Mesendoderm (in vitro differentiated cells): ENCODE measurements around the gene WNT4.

Experiments
- DNase-seq: peaks from one replicate; pipeline ENCODE4 v3.0.0; 2013
- H2AK5ac ChIP-seq: 2 replicates; pipeline ENCODE4 v1.6.1; 2013; ENCODE audit warnings: low read length, inconsistent platforms
- H2BK120ac ChIP-seq: 2 replicates; pipeline ENCODE4 v1.6.1; 2013; ENCODE audit warnings: low read depth, mild to moderate bottlenecking, low read length, moderate library complexity, mixed read lengths
- H2BK15ac ChIP-seq: replicated peaks from 2 replicates; pipeline ENCODE4 v1.6.1; 2013; ENCODE audit warnings: low read depth, mild to moderate bottlenecking, moderate library complexity
- H2BK5ac ChIP-seq: 2 replicates; pipeline ENCODE4 v1.6.1; 2013; ENCODE audit warnings: low read length, inconsistent platforms
- H3K18ac ChIP-seq: 2 replicates; pipeline ENCODE4 v1.6.1; 2013; ENCODE audit warnings: mild to moderate bottlenecking, low read length, mixed read lengths
- H3K23ac ChIP-seq: one replicate; pipeline ENCODE4 v1.6.1; 2013; ENCODE audit warnings: low read length
- H3K27ac ChIP-seq: 2 replicates; pipeline ENCODE4 v1.5.1; 2013; ENCODE audit warnings: low read depth, mild to moderate bottlenecking, inconsistent platforms, low read length, moderate library complexity
- H3K27me3 ChIP-seq: 2 replicates; pipeline ENCODE4 v1.6.1; 2013; ENCODE audit warnings: low read length, control low read depth, mild to moderate bottlenecking, inconsistent platforms; ENCODE audit not compliant: insufficient read depth, poor library complexity
- H3K36me3 ChIP-seq: 2 replicates; pipeline ENCODE4 v1.6.1; 2013; ENCODE audit warnings: low read length, inconsistent platforms; ENCODE audit not compliant: control insufficient read depth, insufficient read depth
- H3K4ac ChIP-seq: one replicate; pipeline ENCODE4 v1.6.1; 2013; ENCODE audit warnings: low read depth, mild to moderate bottlenecking, low read length, moderate library complexity
- H3K4me1 ChIP-seq: 2 replicates; pipeline ENCODE4 v1.6.1; 2013; ENCODE audit warnings: low read depth, low read length, inconsistent platforms; ENCODE audit not compliant: control insufficient read depth
- H3K4me2 ChIP-seq: 2 replicates; pipeline ENCODE4 v1.6.1; 2013; ENCODE audit warnings: low read length
- H3K4me3 ChIP-seq: 2 replicates; pipeline ENCODE4 v1.5.1; 2013; ENCODE audit warnings: mild to moderate bottlenecking, low read length
- H3K56ac ChIP-seq: one replicate; pipeline ENCODE4 v1.6.1; 2013; ENCODE audit warnings: low read length
- H3K79me1 ChIP-seq: 2 replicates; pipeline ENCODE4 v1.6.1; 2013; ENCODE audit warnings: low read length, inconsistent platforms
- H3K79me2 ChIP-seq: 2 replicates; pipeline ENCODE4 v1.6.1; 2013; ENCODE audit warnings: mild to moderate bottlenecking, low read length; ENCODE audit not compliant: control insufficient read depth, insufficient read depth
- H3K9ac ChIP-seq: 2 replicates; pipeline ENCODE4 v1.6.1; 2013; ENCODE audit warnings: low read length, inconsistent platforms
- H4K5ac ChIP-seq: one replicate; pipeline ENCODE4 v1.6.1; 2013; ENCODE audit warnings: low read length
- H4K8ac ChIP-seq: one replicate; pipeline ENCODE4 v1.6.1; 2013; ENCODE audit warnings: low read depth, mild to moderate bottlenecking, control low read depth, low read length, moderate library complexity
- WGBS: extraction: QIAGEN DNeasy Blood & Tissue Kit; methylation state at CpG from one replicate; pipeline ENCODE4 v1.1.7; 2013; ENCODE audit warnings: low lambda C conversion rate, missing lambda C conversion rate; ENCODE audit not compliant: insufficient coverage; ENCODE audit errors: extremely low coverage; 5-methylcytosine and 5-hydroxymethylcytosine counted together

Gene WNT4

DNA sequence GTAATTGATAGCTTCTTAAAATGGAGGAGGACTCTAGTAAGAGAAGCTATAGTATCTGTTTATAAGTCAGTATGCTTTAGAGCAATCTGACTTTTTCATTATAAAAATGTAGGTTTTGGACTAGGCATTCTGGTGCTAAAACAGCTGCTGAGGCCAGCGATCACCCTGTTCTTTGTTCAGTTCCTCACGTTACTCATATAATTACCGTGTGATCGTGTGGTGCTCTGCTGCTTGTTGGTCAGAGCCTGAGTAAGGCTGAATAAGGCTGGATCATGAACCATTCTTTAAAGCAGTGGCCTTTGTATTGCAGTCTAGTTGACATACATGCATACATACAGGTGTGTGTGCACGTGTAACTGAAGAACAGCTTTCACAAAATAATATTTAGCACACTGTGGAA is 65.2 kb downstream of the WNT4 start:
- no peak overlapping the region for H3K23ac ChIP-seq
- no peak overlapping the region for H2BK5ac ChIP-seq
- H3K4me3 ChIP-seq = no peak overlapping the region
- H4K5ac ChIP-seq = no peak overlapping the region
- no peak overlapping the region for H2AK5ac ChIP-seq
- peaks cover 50% of the 10 kb centered on the region for H3K79me2 ChIP-seq
- H3K36me3 ChIP-seq = no peaks in the 10 kb centered on the region
- H3K4me2 ChIP-seq = no peak overlapping the region
- no peaks in the 10 kb centered on the region for H3K27me3 ChIP-seq
- H3K9ac ChIP-seq = no peak overlapping the region
- no peak overlapping the region for H2BK15ac ChIP-seq
- H3K56ac ChIP-seq = no peak overlapping the region
- no peak overlapping the region for H3K4ac ChIP-seq
- H3K4me1 ChIP-seq = no peaks in the 10 kb centered on the region
- no peak overlapping the region for H3K27ac ChIP-seq
- H3K18ac ChIP-seq = no peak overlapping the region
- no CpG with 5 or more reads among the region's 5 CpGs for WGBS
- H2BK120ac ChIP-seq = no peak overlapping the region
- no peak overlapping the region for H4K8ac ChIP-seq
- peaks cover 8% of the 10 kb centered on the region for H3K79me1 ChIP-seq
- no peak for DNase-seq

DNA sequence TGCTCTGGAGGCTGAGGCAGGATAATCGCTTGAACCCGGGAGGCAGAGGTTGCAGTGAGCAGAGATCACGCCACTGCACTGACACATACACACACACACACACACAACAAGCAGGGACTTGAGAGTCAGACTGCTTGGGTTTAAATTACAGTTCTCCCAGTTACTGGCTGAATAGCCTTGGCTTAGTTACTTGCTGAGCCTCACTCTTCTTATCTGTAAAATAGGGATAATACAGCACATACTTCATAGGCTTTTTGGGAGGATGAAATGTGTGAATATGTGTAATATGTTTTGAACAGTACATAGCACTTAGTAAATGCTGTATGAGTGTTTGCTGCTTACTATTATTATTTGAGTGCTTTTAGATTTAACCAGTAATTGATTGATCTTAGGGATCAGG is 66.6 kb downstream of the WNT4 start:
- Histone ChIP-seq H3K27ac (no peak overlapping the region), H3K4ac (no peak overlapping the region), H3K56ac (no peak overlapping the region), H3K18ac (no peak overlapping the region), H2AK5ac (no peak overlapping the region), H3K9ac (no peak overlapping the region), H3K4me2 (no peak overlapping the region), H2BK5ac (no peak overlapping the region), H3K79me2 (peaks cover 59% of the 10 kb centered on the region), H4K5ac (no peak overlapping the region), H2BK120ac (no peak overlapping the region), H3K4me1 (no peaks in the 10 kb centered on the region), H3K79me1 (peaks cover 10% of the 10 kb centered on the region), H2BK15ac (no peak overlapping the region), H3K36me3 (no peaks in the 10 kb centered on the region), H3K4me3 (no peak overlapping the region), H3K27me3 (no peaks in the 10 kb centered on the region), H4K8ac (no peak overlapping the region), H3K23ac (no peak overlapping the region)
- no peak for DNase-seq
- WGBS = no CpG with 5 or more reads among the region's 3 CpGs

DNA sequence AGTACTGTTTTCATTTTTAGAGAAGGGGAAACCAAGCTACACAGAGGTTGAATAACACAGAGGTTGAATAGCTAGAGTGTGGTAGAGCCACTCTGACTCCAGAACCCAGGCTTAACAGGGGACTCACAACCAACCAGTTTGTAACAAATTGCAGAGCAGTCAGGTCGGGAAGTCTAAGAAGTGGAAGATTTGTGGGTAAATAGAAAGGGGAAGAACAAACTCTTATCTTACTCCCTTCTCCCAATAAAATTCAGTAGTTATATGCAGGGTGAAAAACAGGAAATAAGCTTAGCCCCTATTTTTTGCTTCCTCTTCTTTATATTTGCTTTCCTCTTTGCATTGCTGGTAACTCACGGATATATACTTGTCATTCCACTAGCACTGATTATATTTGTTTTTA is 67.2 kb downstream of the WNT4 start:
- no peak for DNase-seq

DNA sequence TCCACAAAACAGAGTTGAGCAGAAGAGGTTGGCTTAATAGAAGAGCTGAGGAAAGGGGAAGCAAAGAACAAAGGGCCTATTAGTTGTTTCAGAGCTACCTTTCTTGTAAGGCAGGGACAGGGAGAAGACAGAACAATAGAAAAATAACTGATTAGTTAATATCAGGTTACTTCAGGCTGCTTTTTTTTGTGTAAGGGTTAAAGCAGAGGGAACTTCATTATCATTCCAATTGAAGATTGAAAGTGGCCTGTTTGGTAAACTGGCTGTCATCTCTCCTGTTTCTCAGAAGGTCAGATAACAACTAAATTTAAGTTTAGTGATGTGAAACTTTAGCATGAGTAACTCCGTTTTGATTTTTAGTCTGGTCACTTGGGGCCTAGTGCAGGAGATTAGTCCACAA is 68.1 kb downstream of the WNT4 start:
- Histone ChIP-seq H3K4me1 (no peaks in the 10 kb centered on the region), H3K4me2 (no peak overlapping the region), H3K23ac (no peak overlapping the region), H3K27ac (no peak overlapping the region), H2BK5ac (no peak overlapping the region), H3K79me2 (peaks cover 70% of the 10 kb centered on the region), H4K5ac (no peak overlapping the region), H4K8ac (no peak overlapping the region), H3K36me3 (no peaks in the 10 kb centered on the region), H2BK15ac (no peak overlapping the region), H3K4ac (no peak overlapping the region), H3K56ac (peak overlapping the region; percentile 25), H3K27me3 (no peaks in the 10 kb centered on the region), H2AK5ac (no peak overlapping the region), H2BK120ac (no peak overlapping the region), H3K9ac (no peak overlapping the region), H3K18ac (no peak overlapping the region), H3K79me1 (peaks cover 10% of the 10 kb centered on the region), H3K4me3 (no peak overlapping the region)
- WGBS = no CpG with 5 or more reads among the region's 1 CpG
- no peak for DNase-seq

More for the DNA sequence above, 67.2 kb downstream of the WNT4 start:
- Histone ChIP-seq H4K5ac (no peak overlapping the region), H2BK120ac (no peak overlapping the region), H3K4ac (no peak overlapping the region), H3K4me2 (no peak overlapping the region), H2BK15ac (no peak overlapping the region), H3K4me3 (no peak overlapping the region), H2AK5ac (no peak overlapping the region), H3K9ac (no peak overlapping the region), H3K23ac (no peak overlapping the region), H3K79me2 (peaks cover 63% of the 10 kb centered on the region), H3K56ac (no peak overlapping the region), H4K8ac (no peak overlapping the region), H3K27me3 (no peaks in the 10 kb centered on the region), H3K4me1 (no peaks in the 10 kb centered on the region), H2BK5ac (no peak overlapping the region), H3K36me3 (no peaks in the 10 kb centered on the region), H3K27ac (no peak overlapping the region), H3K79me1 (peaks cover 10% of the 10 kb centered on the region), H3K18ac (no peak overlapping the region)
- no CpG with 5 or more reads among the region's 2 CpGs for WGBS

DNA sequence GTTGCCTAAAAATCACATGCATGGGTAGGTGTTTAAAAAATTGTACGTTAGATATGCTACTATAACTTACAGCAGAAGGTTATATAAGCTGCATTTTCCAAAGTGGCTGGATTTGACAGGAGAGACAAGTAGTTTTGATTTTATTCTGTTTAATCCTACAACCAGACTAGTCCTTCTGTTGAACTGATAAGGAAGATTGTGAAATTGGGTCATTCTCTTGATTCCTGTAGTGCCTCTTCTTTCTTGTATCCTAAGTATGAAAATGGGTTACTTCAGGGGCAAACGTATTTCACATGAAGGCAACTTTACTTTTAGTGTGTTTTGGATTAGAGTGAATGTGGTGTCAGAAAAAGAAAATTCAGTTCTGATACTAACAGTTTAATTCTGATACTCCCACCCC is 71.4 kb downstream of the WNT4 start:
- Histone ChIP-seq H3K4me3 (no peak overlapping the region), H3K4me2 (no peak overlapping the region), H2AK5ac (no peak overlapping the region), H4K5ac (no peak overlapping the region), H3K27ac (no peak overlapping the region), H2BK120ac (no peak overlapping the region), H3K27me3 (no peaks in the 10 kb centered on the region), H3K18ac (no peak overlapping the region), H3K56ac (no peak overlapping the region), H2BK5ac (no peak overlapping the region), H3K23ac (no peak overlapping the region), H3K4ac (no peak overlapping the region), H3K79me1 (peaks cover 9% of the 10 kb centered on the region), H4K8ac (no peak overlapping the region), H2BK15ac (no peak overlapping the region), H3K4me1 (no peaks in the 10 kb centered on the region), H3K79me2 (peaks cover 89% of the 10 kb centered on the region), H3K9ac (no peak overlapping the region), H3K36me3 (no peaks in the 10 kb centered on the region)
- WGBS = no CpG with 5 or more reads among the region's 2 CpGs
- DNase-seq = no peak
